Endothelial cell of umbilical vein (primary cell): ENCODE measurements around the gene KIF18A. TPM values are rescaled to one million over a fixed set of nuclear protein-coding genes. Genes with fewer than 3 reads are reported as not detected.

Source experiments
- BruUV-seq: library from RNA; stranded (reverse); fragments of 400-500 nt; replicated peaks from 2 replicates; lab custom pipeline; 2021; lab: Mats Ljungman, UMichigan
- CTCF ChIA-PET: fragments of 300-600, 350-600 bp; sonication (Branson Sonifier 250); formaldehyde crosslinking; loops from one replicate; lab custom pipeline; 2021; ENCODE audit warnings: antibody characterized with exemption, inconsistent platforms; lab: Charles Lee
- POLR2A ChIA-PET: fragments of 300-600, 350-600 bp; sonication (Branson Sonifier 250); formaldehyde crosslinking; loops from one replicate; lab custom pipeline; 2021; ENCODE audit warnings: antibody characterized with exemption, inconsistent platforms; lab: Charles Lee
- DNase-seq: peaks from one replicate; pipeline ENCODE4 v3.0.0-alpha.2; 2011; ENCODE audit warnings: low read depth, low spot score
- FAIRE-seq: peaks from 2 replicates; lab custom pipeline; 2011; peaks lifted over from hg19 to GRCh38; lab: Jason Lieb, UNC
- H2AFZ ChIP-seq: 2 replicates; pipeline ENCODE4 v1.6.0; 2012; ENCODE audit warnings: low read depth, low read length, control low read depth, inconsistent platforms
- H3K27ac ChIP-seq: 2 replicates; pipeline ENCODE4 v1.5.1; 2011; ENCODE audit warnings: low read depth, mild to moderate bottlenecking, control low read depth, low read length, moderate library complexity; ENCODE audit not compliant: insufficient read depth
- H3K27me3 ChIP-seq, 2 experiments: 2 replicates each; pipeline versions ENCODE4 v1.6.0 to v1.6.1; 2011; ENCODE audit warnings: low read length in 2 of 2, mixed read lengths in 1 of 2; ENCODE audit not compliant: control insufficient read depth in 2 of 2, insufficient read depth in 2 of 2
- H3K36me3 ChIP-seq, 2 experiments: 2 replicates in 1 of 2; 3 replicates in 1 of 2; pipeline ENCODE4 v1.5.1; 2011; ENCODE audit warnings: low read length in 2 of 2, mild to moderate bottlenecking in 1 of 2, moderate library complexity in 1 of 2; ENCODE audit not compliant: control insufficient read depth in 2 of 2, insufficient read depth in 2 of 2; ENCODE audit errors: extremely low read depth in 1 of 2
- H3K4me1 ChIP-seq: 3 replicates; pipeline ENCODE4 v1.5.1; 2011; ENCODE audit warnings: mild to moderate bottlenecking, low read length; ENCODE audit not compliant: control insufficient read depth, insufficient read depth; ENCODE audit errors: extremely low read depth
- H3K4me2 ChIP-seq: 2 replicates; pipeline ENCODE4 v1.6.1; 2011; ENCODE audit warnings: low read length, control low read depth, mixed read lengths; ENCODE audit not compliant: insufficient read depth
- H3K4me3 ChIP-seq, 3 experiments: fragments of 200-600 bp in 1 of 3; sonication (generic), shearing (Covaris generic) in 1 of 3; replicated peaks in 1 of 3; 2 replicates each; pipeline ENCODE4 v1.5.1; 2011 to 2016; ENCODE audit warnings: control low read depth in 3 of 3, low read length in 3 of 3, mild to moderate bottlenecking in 2 of 3, inconsistent platforms in 1 of 3, low read depth in 1 of 3, moderate library complexity in 1 of 3; ENCODE audit not compliant: insufficient read depth in 1 of 3
- H3K79me2 ChIP-seq: 2 replicates; pipeline ENCODE4 v1.6.0; 2012; ENCODE audit warnings: low read length, inconsistent platforms; ENCODE audit not compliant: control insufficient read depth, insufficient read depth
- H3K9ac ChIP-seq: replicated peaks from 2 replicates; pipeline ENCODE3; 2011; ENCODE audit warnings: low read length, control low read depth; ENCODE audit not compliant: insufficient read depth; ENCODE audit errors: extremely low read depth
- H3K9me1 ChIP-seq: replicated peaks from 3 replicates; pipeline ENCODE4 v1.6.0; 2011; ENCODE audit warnings: mild to moderate bottlenecking, low read length; ENCODE audit not compliant: control insufficient read depth, insufficient read depth; ENCODE audit errors: extremely low read depth
- H3K9me3 ChIP-seq: replicated peaks from 2 replicates; pipeline ENCODE4 v1.5.1; 2012; ENCODE audit warnings: low read length, inconsistent platforms; ENCODE audit not compliant: control insufficient read depth, insufficient read depth
- H4K20me1 ChIP-seq: replicated peaks from 2 replicates; pipeline ENCODE3; 2011; ENCODE audit warnings: mild to moderate bottlenecking, low read length; ENCODE audit not compliant: control insufficient read depth, insufficient read depth; ENCODE audit errors: extremely low read depth
- CTCF ChIP-seq, 2 donors: IDR thresholded peaks; 1 replicate in 1 of 2; 2 replicates in 1 of 2; pipeline ENCODE4 v1.5.1; 2011; ENCODE audit warnings: low read length in 2 of 2, mild to moderate bottlenecking in 2 of 2, moderate library complexity in 2 of 2, control low read depth in 1 of 2, inconsistent platforms in 1 of 2, low read depth in 1 of 2; ENCODE audit not compliant: insufficient read depth in 1 of 2; ENCODE audit errors: extremely low read depth in 1 of 2
- EZH2 ChIP-seq: IDR thresholded peaks from 2 replicates; pipeline ENCODE4 v1.6.1; 2012; ENCODE audit warnings: borderline replicate concordance, low read depth, mild to moderate bottlenecking, moderate library complexity, low read length, inconsistent platforms; ENCODE audit not compliant: severe bottlenecking
- FOS ChIP-seq: IDR thresholded peaks from 2 replicates; pipeline ENCODE4 v1.6.1; 2011; ENCODE audit warnings: mild to moderate bottlenecking, low read length, moderate library complexity, borderline replicate concordance; ENCODE audit not compliant: insufficient read depth
- JUN ChIP-seq: IDR thresholded peaks from 2 replicates; pipeline ENCODE4 v1.6.1; 2011; ENCODE audit warnings: borderline replicate concordance, low read depth; ENCODE audit not compliant: insufficient read length, insufficient read depth
- MAX ChIP-seq: IDR thresholded peaks from 2 replicates; pipeline ENCODE4 v1.6.1; 2011; ENCODE audit not compliant: insufficient read depth, insufficient read length
- MYC ChIP-seq: IDR thresholded peaks from one replicate; pipeline ENCODE4 v1.6.1; 2011; ENCODE audit warnings: mild to moderate bottlenecking, low read depth, low read length
- POLR2A ChIP-seq: IDR thresholded peaks from 2 replicates; pipeline ENCODE4 v1.6.1; 2012; ENCODE audit warnings: low read depth, mild to moderate bottlenecking, control low read depth, low read length
- POLR2AphosphoS5 ChIP-seq: IDR thresholded peaks from 2 replicates; pipeline ENCODE4 v1.6.1; 2012; ENCODE audit warnings: low read depth, mild to moderate bottlenecking, control low read depth, low read length, moderate library complexity; ENCODE audit not compliant: insufficient read depth
- dilution Hi-C: fragments of 300-500 bp; cut with MboI; formaldehyde crosslinking; loops from one replicate; pipeline ENCODE4 v1.15.0; 2019; ENCODE audit warnings: low sequenced_read_pairs; ENCODE audit not compliant: extremely low pct_ligation_motif_present
- intact Hi-C: fragments of 100-400 bp; cut with micrococcal nuclease; formaldehyde crosslinking; loops from one replicate; pipeline ENCODE4 v1.10.0; 2022
- polyA plus RNA-seq, 4 experiments: library from polyadenylated mRNA; depleted of rRNA in 3 of 4; stranded (reverse) in 3 of 4; unstranded in 1 of 4; fragments of >200 nt; gene quantifications; 2 replicates each; pipeline versions ENCODE4 v1.2.1 to v1.2.3, GENCODE V29; 2011 to 2012; ENCODE audit warnings: missing spikeins in 1 of 4
- total RNA-seq: library from RNA; stranded (reverse); gene quantifications from 2 replicates; pipeline ENCODE4 v1.2.3, GENCODE V29; 2021

Gene KIF18A
- total and polyA plus RNA-seq, 2 donors (not counting 3 experiments of a cell fraction or from before 2014, with no cell fraction given) = 2.5 to 18.5 TPM

- FAIRE-seq = no peak
- no TSS peak for BruUV-seq
Measured at GRCh38 chr11:28100665-28101064, 7.3 kb downstream of the KIF18A start.

More at GRCh38 chr11:28100665-28101064, 7.3 kb downstream of the KIF18A start:
- H2AFZ ChIP-seq = no peak overlapping the region
- H3K79me2 ChIP-seq = peaks cover 83% of the 10 kb centered on the region
- no peak overlapping the region for H3K9ac ChIP-seq
- peaks cover 2% of the 10 kb centered on the region for H4K20me1 ChIP-seq
- no peaks in the 10 kb centered on the region for H3K27me3 ChIP-seq
- TF ChIP-seq MAX (no peak), EZH2 (no peak), JUN (no peak), CTCF (IDR thresholded peaks at IDR 0.05; ENCODE audit: extremely low read depth in 1 of 2, insufficient read depth in 1 of 2, low read depth in 1 of 2, low read length in 2 of 2) (no peak), POLR2AphosphoS5 (no peak), POLR2A (no peak), FOS (no peak), MYC (no peak)
- POLR2A ChIA-PET = interaction anchor here (0.7 kb wide), 1 partner anchor 102 kb away, joined by 4 read pairs; no protein-coding TSS in a partner anchor
- CTCF ChIA-PET = interaction anchor here (0.7 to 1.0 kb wide), 2 partner anchors 10 to 104 kb away, joined by 3 read pairs; no protein-coding TSS in a partner anchor
- intact Hi-C loops = no loop called here
- peaks cover 0 to 2% of the 10 kb centered on the region in 2 experiments for H3K36me3 ChIP-seq
- dilution Hi-C loops = no loop called here
- H3K9me1 ChIP-seq = no peaks in the 10 kb centered on the region
- no peak for DNase-seq
- H3K27ac ChIP-seq = no peak overlapping the region
- no peak overlapping the region for H3K4me3 ChIP-seq
- peaks cover 3% of the 10 kb centered on the region for H3K4me1 ChIP-seq
- no peaks in the 10 kb centered on the region for H3K9me3 ChIP-seq
- H3K4me2 ChIP-seq = no peak overlapping the region
